Bone marrow (tissue), 2 donors: Measurements from ENCODE around the gene FHL1.
"Not testable (repeated sequence)": the region's sequence is repeated elsewhere in the genome, so short reads cannot be mapped to it uniquely, and the experiment has no call there.

Source experiments
- DNase-seq, 2 donors: peaks; one replicate each; lab custom pipeline; 2025; lab: John Stamatoyannopoulos, UW

FHL1 gene

GRCh38 chrX:136146614-136147314 is 569 bp upstream of the FHL1 start:
- no peak for DNase-seq

- no peak for DNase-seq
Observed at GRCh38 chrX:136147976-136148375, 643 bp downstream of the FHL1 start.

GRCh38 chrX:136148391-136148790 is 1.1 kb downstream of the FHL1 start:
- no peak for DNase-seq

DNA sequence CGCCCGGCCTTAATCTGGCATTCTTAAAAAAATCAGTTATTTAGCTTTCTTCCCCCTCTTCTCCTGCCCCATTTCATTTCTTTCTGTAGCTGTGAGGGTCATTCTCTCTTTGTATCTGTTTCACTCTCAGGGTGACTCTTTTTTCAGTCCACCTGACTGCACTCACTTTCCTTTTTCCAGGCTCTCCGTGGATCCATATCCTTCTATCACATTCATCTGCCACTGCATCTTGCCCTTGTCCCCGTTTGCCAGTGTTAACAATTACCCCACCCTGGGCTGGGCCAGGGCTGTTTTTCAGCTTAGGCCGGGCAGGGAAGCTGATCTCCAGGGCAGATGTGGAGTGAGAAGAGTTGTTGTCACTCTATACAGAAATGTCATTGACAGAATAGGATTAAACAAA is 7.7 kb downstream of the FHL1 start:
- DNase-seq, result no peak

DNA sequence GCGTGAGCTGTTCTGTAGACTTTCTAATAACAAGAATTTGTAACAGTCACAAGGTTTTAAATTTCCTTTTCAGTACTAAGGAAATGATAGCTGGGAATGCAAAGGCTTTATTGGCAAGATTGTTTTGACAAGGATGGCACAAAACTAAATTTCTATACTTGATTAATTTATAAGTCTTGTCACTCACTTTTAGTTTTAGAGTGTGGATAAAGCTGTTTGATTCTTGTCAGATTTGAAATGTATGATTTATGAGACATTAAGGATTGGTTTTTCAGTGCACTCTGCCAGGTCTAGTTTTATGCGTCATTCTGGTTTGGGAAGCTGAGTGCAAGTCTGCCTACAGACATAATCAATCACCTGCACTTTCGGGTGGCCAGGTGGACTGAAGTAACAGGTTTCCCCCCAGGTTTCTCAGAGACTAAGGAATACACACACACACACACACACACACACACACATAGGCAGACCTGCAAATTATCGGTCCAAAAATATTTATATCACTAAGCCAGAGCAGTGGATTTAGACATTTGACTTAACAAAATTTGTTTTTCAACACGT is 9.3 kb downstream of the FHL1 start:
- no peak for DNase-seq

- no peak for DNase-seq
Observed at GRCh38 chrX:136157187-136157586, 9.9 kb downstream of the FHL1 start.

DNA sequence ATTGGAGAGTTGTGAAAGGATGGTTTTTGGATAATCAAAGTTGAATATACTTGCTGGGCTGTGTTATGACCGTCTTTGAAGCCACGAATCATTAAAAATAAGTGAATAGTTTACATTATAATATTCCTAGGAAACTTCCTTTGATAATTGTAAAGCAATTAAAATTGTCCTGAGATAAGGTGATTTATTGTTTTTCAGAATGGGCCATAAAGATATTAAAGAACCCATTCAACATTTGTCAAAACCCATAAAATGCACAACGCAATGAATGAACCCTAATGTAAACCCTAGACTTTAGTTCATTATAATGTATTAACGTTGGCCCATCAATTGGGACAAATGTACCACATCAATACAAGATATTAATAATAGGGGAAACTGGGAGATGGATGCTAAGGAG is 11.4 kb downstream of the FHL1 start:
- no peak for DNase-seq

DNA sequence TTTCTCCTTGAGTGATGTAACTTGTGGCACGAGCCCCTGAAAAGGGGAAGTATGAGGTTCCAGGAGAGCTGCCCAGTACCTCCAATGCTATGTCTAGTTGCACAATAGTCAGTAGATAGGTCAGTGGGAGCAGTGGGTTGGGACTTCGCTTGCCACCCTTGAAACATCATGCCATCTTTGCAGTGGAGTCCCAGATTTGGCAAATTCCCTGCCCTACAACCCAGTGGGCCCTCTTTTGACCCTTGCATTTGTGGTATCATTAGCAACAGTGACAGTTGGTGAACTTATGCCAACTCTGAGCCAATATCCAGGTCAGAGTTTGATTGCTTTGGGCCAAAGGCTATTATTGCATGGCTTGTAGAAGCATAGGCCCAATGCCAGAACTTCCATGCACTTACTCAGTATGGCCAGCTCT is 12.3 kb downstream of the FHL1 start:
- peak in 1 of 2 donors; percentile 6 for DNase-seq

- DNase-seq, result no peak
Observed at GRCh38 chrX:136162827-136163570, 15.7 kb downstream of the FHL1 start.

DNA sequence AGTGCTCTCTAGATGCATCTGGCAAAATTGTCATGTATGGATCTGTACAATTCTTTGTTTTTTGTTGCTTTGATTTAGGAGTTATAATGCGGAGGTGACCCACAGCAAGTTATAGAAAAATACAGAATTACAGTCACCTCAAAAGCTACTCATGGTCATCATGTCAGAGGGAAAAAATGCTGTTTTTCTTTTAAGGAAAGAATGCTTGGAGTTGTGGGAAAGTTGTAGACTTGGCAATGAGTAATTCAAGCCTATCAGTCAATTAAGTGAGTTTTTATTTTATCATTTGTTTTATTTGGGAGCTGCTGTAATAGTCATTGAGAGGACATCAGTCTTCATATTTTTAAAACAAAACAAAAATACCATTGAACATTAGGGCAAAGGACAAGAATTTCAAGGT is 16.4 kb downstream of the FHL1 start:
- DNase-seq, result no peak

- no peak for DNase-seq
Observed at GRCh38 chrX:136165406-136165805, 18.1 kb downstream of the FHL1 start.

- no peak for DNase-seq
Observed at GRCh38 chrX:136166221-136166855, 19.0 kb downstream of the FHL1 start.

DNA sequence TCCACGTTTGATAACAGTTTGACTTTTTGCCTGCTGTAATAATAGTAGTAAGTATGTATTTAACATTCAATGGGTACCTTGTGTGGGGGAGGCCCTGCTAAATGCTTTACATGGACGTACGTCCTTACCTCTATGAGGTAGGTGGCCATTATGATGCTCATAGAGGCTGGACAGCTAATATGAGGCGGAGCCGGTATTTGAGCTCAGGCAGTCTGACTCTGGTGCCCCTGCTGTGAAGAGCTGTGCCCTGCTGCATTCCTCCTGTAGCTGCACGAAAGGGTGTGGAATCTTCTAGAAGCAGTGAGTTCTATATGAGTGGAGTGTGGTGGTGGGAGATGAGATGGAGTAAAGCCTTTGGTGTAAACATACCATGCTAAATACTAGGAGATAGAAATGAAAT is 20.7 kb downstream of the FHL1 start:
- DNase-seq, result not testable (repeated sequence)

GRCh38 chrX:136168929-136169735 is 21.8 kb downstream of the FHL1 start:
- DNase-seq, result no peak

GRCh38 chrX:136170139-136170800 is 22.9 kb downstream of the FHL1 start:
- no peak for DNase-seq

DNA sequence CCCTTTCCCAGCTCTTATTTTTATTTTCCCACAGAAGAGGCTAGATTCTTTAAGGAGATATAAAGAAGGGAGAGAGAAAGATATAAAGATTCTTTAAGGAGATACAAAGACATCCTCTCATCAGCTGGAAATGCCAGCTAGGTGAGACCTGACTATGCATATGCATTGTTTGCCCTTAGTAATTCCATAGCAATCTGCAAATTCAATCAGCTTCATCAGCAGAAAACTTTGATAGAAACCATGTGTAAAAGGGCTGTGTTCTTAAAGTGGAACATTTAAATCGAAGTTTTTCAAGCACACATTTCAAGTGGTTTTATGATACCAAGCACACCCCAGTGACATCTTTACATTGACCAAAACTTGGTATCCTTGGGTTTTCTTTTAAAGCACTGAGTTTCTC is 24.1 kb downstream of the FHL1 start:
- DNase-seq, result no peak

GRCh38 chrX:136176399-136176825 is 29.1 kb downstream of the FHL1 start:
- DNase-seq, result no peak

- no peak for DNase-seq
Observed at GRCh38 chrX:136179133-136179532, 31.8 kb downstream of the FHL1 start.

DNA sequence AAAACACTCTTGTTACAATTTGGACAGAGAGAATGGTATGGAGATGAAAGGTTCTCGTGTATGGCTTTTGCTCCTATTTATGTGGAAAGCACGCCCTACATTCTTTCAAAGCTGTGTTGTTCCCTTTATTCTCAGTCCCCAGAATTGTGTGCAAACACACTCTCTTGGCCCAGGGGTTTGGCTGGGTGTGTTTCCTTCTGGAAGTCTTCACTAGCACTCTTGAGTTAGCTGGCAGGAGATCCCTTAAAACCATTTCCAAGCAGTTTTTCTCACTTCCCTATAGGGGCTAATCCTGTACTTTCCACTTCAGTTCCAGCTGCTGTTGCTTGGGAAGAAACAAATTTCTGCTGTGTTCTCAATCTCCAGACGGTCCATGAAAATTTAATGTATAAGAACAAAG is 35.1 kb downstream of the FHL1 start:
- DNase-seq, result no peak

DNA sequence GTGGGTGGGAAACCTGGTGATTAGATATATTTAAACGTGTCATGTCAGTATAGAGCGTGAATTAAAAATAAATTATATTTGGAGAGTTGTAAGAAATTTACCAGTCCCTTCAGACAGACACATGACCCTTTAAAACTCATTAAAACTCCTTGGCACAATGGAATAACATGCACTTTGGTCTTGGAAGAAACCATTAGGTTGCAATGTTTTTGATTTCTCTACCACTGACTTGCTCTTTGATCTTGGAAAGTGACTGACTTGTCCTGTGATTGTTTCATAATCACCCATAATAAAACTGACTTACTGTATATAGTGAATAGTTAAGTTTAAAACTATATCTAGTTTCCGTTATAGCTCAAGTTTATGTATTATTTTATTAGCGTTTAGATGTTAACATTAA is 35.8 kb downstream of the FHL1 start:
- no peak for DNase-seq

DNA sequence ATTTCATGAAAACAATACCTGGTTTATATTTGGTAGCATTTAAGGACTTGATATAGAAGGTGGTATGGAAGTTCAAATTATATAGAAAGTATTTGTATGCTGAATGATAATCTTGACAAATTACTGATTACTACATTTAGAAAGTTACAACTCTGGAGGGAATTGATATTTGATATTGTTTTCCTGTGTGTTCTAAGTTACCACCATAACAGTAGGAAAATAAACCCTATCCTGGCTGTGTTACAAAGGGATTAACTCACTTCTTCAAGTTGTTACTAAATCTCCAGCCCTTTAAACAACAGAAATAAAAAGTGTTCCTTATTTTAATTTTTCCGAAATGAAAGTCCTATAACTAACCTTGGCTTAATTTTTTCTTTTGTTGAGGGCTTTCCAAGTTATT is 36.6 kb downstream of the FHL1 start:
- DNase-seq, result no peak
